GM19240 (cell line): ENCODE data around the gene BRIP1.
"Not testable (repeated sequence)": the region's sequence is repeated elsewhere in the genome, so short reads cannot be mapped to it uniquely, and the experiment has no call there.

Source experiments
- DNase-seq: peaks from one replicate; pipeline ENCODE4 v3.0.0; 2011; ENCODE audit warnings: low spot score; ENCODE audit not compliant: insufficient read length

Gene BRIP1

DNA sequence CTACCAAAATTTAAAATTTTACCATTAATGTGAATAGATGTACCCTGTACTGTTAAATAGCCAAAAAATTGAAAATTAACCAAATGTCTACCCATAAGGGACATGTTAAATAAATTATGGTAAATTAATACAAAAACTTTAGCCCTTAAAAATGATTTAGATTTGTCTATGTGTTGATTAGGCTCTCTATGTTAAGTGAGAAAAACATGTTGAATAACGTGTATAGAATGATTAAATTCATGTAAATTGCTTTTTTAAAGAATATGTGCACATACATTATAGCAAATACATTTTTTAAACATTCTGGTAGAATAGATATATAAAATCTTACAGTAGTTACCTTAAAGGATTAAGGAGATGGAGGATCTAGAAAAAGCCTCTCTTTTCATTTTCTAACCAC, 59.5 kb downstream of the BRIP1 start:
- no peak for DNase-seq

DNA sequence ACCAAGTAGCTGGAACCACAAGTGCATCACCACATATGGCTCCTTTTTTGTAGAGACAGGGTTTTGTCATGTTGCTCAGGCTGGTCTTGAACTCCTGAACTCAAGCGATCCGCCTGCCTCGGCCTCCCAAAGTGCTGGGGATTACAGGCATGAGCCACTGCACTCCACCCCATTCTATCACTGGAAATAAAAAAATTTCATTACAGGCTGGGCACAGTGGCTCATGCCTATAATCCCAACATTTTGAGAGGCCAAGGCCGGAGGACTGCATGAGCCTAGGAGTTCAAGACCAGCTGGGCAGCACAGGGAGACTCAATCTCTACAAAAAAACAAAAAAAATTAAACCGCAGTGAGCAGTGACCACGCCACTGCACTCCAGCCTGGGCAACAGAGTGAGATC, 60.1 kb downstream of the BRIP1 start:
- DNase-seq: no peak

DNA sequence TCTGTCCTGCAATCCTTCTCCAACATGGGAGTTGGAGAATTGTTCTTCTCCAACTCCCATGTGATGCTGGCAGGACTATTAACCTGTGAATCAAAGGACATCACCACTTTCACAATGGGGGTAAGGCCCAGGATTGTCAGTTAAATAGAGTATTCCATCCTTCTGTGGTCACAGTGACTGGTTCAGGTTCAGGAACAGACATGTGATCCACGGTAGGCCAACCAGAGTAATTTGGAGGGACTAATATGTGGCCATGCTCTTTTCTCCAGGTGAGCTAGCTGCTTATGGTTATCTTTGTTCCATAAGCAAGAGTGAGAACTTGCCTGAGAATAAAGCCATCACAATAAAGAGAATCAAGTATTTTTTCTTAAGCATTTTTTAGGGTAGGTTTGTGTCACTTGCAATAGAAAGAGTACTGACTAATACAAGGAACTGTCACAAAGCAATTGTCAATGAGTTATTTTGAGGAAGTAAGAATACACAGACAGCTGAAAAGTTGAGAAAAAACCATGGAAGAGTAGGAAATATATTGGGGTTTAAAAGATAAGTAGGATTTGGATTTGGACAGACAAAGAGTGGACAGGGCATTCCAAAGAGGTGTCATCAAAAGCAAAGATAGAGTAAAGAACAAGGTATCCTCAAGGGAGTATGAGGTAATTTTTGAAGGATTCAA, 63.4 kb downstream of the BRIP1 start:
- DNase-seq: no peak

DNA sequence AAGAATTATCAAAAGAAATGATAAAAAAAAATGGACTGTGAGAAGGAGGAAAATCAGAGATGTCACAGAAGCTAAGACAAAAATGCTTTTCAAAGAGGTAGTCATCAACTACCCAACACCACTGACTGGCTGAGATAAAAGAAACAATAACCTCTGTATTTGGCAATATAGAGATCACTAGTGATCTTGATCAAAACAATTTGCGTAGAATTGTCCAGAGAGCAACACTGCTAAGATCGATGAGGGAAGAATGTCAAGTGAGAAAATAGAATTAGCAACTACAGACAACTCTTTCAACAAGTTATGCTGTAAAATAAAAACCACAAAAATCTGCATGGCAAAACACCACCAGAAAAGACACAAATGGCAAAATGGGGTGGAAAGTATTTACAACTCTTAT, 66.0 kb downstream of the BRIP1 start:
- no peak for DNase-seq

DNA sequence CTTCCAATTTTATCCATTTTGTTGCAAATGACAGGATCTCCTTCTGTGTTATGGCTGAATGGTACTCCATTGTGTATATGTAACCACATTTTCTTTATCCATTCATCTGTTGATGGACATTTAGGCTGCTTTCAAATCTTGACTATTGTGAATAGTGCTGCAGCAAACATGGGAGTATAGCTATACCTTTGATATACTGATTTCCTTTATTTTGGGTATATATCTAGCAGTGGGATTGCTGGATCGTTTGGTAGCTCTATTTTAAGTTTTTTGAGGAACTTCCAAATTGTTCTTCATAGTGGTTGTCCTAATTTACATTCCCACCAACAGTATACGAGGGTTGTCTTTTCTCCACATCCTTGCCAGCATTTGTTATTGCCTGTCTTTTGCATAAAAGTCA, 67.8 kb downstream of the BRIP1 start:
- DNase-seq: no peak

DNA sequence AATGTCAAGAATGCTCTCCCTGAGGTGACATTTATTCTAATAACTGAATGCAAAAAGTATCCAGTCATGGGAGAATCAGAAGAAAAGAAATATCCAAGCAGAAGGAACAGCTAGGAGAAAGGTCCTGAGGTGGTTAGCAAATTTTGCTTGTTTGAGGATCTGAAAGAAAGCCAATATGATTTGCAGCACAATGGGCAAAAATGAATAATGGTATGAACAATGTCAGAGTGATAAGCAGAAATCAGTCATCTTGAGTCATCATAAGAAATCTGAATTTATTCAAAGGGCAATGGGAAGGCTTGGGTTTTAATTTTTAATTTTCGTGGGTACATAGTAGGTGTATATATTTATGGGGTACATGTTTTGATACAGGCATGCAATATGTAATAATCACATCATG, 68.5 kb downstream of the BRIP1 start:
- no peak for DNase-seq

DNA sequence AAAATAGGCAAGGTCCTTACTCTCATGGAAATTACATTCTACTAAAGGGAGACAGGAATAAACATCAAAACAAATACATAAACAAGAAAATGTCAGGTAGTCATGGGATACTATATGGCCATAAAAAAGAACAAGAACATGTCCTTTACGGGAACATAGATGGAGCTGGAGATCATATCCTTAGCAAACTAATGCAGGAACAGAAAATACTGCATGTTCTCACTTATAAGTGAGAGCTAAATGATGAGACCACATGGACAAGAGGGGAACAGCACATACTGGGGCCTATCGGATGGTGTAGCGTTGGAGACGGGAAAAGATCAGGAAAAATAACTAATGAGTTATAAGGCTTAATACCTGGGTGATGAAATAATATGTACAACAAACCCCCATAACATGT, 69.1 kb downstream of the BRIP1 start:
- DNase-seq: no peak

DNA sequence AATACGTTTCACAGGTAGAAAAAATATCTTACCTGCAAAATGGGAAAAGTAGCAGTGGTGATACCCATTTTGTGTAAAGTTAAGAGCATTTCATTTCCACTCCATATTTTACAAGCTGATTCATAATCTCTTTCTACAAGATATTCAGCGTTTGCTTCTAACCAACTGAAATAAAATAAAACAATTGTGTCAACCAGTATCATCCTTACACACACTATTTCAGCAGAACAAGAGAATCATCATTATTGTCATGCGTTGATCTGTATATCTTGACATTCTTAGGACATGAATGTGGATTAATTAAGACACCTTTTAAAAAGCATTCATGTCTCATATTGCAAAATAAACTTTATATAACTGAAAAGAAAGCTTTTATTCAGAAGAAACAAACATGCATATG, 69.8 kb downstream of the BRIP1 start:
- DNase-seq: no peak

DNA sequence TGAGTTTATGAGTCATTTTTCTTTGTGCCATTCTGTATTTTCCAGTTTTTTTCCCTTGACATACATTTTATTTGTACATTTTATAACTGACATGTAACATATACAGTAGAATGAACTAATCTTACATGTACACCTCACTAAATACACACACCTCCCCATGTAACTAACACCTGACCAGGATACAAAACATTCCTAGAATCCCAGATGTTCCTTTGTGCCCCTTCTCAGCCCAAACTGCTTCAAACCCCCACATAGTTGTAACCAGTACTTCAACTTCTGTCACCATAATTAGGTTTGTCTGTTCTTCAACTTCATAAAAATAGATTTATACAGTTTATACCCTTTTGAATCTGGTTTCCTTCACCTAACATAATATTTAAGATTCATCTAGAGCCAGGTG, 73.5 kb downstream of the BRIP1 start:
- DNase-seq: no peak

DNA sequence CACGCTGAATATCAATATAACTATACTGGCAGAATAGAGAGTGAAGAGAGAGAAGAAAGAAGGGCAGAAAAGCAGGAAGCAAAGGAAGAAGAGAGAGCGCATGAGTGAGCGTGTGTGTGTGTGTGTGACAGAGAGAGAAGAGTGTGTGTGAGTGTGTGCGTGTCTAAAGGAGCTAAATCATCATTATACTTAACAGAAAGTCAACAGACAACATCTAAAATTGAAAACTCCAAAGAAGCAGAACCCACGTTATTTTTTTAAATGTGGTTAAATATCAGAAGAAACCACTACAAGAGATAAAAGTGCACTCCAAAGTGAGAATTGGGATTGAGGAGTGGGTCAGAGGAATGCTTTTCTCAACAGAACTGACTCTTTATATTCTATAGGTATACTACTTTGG, 77.2 kb downstream of the BRIP1 start:
- DNase-seq: no peak

DNA sequence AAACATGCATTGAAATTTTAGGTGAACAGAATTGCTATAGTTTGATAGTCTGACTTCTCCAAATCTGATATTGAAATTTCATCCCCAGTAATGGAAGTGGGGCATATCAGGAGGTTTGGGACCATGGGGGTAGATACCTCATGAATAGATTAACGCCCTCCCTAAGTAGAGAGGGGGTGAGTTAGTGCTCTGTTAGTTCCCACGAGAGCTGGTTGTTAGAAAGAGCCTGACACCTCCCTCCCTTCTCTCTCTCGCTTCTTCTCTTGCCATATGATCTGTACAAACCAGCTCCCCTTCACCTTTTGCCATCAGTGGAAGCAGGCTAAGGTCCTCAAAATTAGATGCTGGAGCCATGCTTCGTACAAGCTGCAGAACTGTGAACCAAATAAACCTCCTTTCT, 78.8 kb downstream of the BRIP1 start:
- no peak for DNase-seq

DNA sequence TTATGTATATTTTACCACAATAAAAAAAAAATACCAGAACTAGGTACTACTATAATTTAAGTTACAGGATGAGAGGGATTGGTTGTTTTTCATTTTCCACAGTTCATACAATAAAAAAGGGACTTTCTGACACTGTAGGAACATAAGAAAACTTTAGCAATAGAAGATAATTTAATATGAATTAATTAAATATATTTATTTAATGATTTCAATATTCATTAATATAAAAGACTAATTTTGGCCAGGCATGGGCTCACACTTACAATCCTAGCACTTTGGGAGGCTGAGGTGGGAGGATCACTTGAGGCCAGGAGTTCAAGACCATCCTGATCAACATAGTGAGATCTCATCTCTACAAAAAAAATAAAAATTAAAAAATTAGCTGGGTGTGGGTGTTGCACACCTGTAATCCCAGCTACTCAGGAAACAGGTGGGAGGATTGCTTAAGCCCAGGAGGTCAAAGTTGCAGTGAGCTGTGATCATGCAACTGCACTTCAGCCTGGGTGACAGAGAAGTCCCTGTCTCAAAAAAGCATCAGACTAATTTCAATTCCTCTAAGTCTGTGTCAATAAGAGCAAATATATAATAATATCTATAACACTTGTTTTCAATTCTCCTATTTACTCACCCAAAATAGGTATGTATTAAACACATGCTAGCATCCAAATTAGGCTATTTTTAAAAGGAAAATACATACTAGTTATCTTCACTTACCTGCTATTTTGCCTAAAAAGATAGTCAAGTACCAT, 79.6 kb downstream of the BRIP1 start:
- no peak for DNase-seq

DNA sequence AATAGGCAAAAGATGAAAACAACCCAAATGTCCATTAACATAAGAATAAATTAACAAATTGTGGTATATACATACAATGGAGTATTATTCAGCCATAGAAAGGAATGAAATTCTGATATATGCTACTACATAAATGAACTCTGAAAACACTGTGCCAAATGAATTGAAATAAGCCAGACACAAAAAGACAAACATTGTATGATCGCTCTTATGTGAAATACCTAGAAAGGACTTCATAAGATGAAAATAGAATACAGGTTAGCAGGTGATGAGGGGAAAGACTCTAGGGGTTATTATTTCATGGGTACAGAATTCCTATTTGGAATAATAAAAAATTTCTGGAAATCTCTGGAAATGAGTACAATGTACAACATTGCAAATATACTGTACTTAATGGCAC, 80.2 kb downstream of the BRIP1 start:
- no peak for DNase-seq

DNA sequence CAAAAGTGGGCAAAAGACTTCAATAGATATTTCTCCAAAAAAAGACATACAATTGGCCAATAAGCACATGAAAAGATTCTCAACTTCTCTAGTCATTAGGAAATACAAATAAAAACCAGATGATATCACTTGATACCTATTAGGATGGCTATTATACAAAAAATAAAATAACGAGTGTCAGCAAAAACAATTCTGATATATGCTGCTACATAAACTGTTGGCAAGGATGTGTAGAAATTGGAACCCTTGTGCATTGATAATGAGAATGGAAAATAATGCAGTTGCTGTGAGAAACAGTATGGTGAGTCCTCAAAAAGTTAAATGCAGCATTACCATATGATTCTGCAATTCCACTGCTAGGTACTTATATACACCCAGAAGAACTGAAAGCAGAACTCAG, 80.6 kb downstream of the BRIP1 start:
- DNase-seq: no peak

DNA sequence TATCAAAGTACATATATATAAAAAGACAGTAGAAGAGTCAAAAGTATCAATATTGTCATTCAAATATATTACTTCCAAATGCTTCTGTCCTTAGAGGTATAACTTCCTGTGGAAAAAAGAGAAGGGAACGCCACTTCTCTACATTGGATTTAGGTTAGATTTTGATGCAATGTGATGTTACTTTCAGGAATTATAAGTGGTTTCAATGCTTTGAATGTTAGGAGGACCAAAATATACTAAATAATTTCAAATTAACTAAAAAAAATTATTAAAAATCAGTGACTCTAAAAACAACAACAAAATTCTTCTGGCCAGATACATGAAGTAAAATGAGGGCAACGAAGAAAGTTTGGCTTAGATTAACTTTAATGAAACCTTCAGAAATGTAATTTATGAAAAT, 88.0 kb downstream of the BRIP1 start:
- no peak for DNase-seq

DNA sequence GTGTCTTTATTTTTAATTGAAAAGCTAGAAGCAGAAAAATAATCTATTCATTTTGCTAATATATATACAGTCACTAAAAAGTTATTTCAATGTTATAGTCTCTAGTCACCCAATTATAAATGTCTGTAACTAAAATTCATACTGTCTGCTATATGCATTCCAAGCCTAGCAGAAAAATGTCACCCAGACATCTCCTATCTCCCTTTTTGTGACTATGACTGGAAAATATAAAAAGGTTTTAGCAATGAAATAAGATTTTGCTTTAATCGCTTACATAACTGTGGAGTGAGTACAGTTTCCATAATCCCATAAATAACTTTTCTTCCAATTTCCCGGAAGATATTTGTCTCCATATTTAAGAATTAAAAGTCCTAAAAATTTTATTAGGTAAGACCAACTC, 88.6 kb downstream of the BRIP1 start:
- no peak for DNase-seq

DNA sequence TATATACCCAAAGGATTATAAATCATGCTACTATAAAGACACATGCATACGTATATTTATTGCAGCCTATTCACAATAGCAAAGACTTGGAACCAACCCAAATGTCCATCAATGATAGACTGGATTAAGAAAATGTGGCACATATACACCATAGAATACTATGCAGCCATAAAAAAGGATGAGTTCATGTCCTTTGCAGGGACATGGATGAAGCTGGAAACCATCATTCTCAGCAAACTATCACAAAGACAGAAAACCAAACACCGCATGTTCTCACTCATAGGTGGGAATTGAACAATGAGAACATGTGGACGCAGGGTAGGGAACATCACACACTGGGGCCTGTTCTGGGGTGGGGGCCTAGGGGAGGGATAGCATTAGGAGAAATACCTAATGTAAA, 89.2 kb downstream of the BRIP1 start:
- DNase-seq: not testable (repeated sequence)

DNA sequence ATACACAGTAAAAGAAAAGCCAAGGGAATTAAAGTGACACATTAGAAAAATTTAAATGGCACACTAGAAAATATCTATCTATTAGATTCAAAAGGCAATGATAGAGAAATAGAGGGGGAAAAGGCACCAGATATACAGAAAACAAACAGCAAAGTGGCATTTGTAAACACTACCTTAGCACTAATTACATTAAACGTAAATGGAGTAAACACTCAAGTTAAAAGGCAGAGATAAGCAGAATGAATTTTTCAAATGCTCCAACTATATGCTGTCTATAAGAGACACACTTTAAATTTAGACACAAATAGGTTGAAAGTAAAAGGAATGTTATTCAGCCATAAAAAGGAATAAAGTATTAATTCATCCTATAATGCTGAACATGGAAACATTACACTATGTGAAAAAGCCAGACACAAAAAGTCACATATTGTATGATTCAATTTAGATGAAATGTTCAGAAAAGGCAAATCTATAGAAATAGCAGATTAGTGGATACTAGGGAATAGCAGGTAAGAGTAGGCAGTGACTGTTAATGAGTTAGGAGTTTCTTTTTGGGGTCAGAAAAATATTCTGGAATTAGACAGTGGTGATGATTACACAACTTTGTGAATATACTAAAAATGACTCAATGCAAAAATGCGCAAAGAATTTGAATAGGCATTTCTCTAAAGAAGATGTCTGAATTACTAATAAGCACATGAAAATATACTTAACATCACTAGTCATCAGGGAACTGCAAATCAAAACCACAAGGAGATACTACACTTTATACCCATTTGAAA, 92.4 kb downstream of the BRIP1 start:
- DNase-seq: no peak

DNA sequence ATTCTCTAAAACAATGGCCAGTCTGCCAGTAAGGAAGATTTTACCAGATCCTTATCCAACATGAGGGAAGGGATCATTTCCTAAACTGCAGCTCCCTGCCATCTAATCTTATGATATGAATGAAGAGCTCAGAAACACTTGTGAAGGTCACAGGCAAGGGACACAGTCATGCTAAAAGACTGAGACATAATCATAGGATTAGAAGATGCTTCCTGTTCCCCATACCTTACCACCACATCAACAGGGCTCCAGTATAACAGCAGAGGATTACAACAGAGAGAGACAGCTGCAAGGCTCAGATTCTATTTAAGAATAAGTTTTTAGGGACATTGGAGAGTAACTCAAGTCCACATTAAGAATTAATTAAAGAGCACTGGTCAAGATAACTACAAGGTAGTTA, 93.3 kb downstream of the BRIP1 start:
- no peak for DNase-seq

DNA sequence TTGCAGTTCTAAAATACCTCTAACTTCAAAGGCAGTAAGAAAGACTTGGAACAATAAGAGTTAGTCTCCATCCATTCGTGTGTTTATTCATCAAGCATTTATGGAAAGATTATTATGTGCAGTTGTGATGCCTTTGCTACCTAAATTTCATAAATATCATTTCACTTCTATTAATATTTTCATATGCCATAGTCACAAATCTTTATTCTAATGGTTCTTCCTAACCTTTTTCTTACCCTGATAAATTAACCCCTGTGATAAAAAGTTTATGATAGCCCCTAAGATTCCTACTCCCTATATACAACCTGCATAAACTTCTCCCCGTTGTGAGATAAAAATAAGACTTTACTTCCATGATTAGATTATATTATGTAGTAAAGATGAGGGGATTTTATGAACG, 94.9 kb downstream of the BRIP1 start:
- no peak for DNase-seq

DNA sequence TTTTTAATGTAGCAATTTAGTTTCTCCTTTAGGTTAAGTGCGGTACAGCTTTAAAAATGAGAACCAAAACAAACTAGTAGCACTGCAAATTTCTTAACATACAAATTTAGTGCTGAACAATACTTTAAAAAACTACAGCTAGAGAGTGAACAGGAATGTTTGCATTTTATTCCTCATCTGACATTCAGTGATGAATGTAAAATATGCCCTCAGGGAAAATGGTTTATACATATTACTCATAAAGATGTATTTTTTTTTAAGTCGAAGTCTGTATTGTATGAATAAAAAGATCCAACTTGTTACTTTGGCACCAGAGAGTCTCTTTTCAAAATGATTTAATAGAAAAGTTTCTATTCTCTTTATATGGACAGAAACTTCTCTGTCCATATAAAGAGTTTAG, 96.8 kb downstream of the BRIP1 start:
- DNase-seq: no peak

DNA sequence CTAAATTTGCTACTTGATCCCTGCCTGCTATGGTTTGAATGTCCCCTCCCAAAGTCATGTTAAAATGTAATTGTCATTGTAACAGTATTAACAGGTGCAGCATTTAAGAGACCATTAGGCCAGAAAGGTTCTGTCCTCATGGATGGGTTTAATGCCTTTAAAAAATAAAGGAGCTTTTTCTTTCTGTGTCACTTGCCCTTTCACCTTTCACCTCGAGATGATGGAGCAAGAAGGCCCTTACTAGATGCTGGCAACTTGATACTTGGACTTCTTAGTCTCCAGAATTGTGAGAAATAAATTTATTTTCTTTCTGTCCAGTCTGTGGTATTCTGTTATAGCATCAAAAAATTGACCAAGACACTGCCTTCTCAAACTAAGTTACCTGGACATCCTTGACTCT, 98.5 kb downstream of the BRIP1 start:
- no peak for DNase-seq

DNA sequence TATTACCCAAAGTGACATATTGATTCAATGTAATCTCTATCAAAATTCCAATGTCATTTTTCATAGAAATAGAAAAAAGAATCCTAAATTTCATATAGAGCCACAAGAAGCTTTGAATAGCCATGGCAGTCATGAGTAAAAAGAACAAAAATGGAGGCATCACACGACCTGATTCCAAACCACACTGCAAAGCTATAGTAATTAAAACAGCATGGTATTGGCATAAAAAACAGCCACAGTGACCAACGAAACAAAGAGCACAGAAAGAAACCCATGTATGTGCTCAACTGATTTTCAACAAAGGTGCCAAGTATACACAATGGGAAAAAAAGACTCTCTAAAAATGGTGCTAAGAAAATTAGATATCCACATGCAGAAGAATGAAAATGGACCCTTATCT, 101.5 kb downstream of the BRIP1 start:
- DNase-seq: no peak
